DMS 273 (cell line): ENCODE results near the gene SUSD3.
A peak's percentile ranks its signal among the peaks of the same experiment; 100 is the strongest.

Source experiments
- DNase-seq: peaks from one replicate; lab custom pipeline; 2025; ENCODE audit not compliant: unreplicated experiment; lab: John Stamatoyannopoulos, UW

SUSD3 gene

GRCh38 chr9:93121316-93122241 lies 63.1 kb downstream of the SUSD3 start:
- DNase-seq: peak; percentile 15

- peak; percentile 37 for DNase-seq
These were observed 64.3 kb downstream of the SUSD3 start for GRCh38 chr9:93122721-93123221.

GRCh38 chr9:93123561-93124283 lies 65.2 kb downstream of the SUSD3 start:
- DNase-seq: no peak

GRCh38 chr9:93124793-93125192 lies 66.3 kb downstream of the SUSD3 start:
- DNase-seq: no peak

GRCh38 chr9:93125331-93125894 lies 66.9 kb downstream of the SUSD3 start:
- no peak for DNase-seq

- DNase-seq: no peak
These were observed 67.8 kb downstream of the SUSD3 start for GRCh38 chr9:93126151-93126781.

GRCh38 chr9:93126825-93127368 lies 68.4 kb downstream of the SUSD3 start:
- DNase-seq: peak; percentile 29

GRCh38 chr9:93127395-93127911 lies 69.0 kb downstream of the SUSD3 start:
- no peak for DNase-seq

- DNase-seq: no peak
These were observed 69.7 kb downstream of the SUSD3 start for GRCh38 chr9:93128011-93128714.

GRCh38 chr9:93128715-93129224 lies 70.3 kb downstream of the SUSD3 start:
- DNase-seq: no peak

- no peak for DNase-seq
These were observed 70.8 kb downstream of the SUSD3 start for GRCh38 chr9:93129286-93129685.

- DNase-seq: no peak
These were observed 71.4 kb downstream of the SUSD3 start for GRCh38 chr9:93129691-93130500.

- DNase-seq: no peak
These were observed 72.5 kb downstream of the SUSD3 start for GRCh38 chr9:93130861-93131481.

GRCh38 chr9:93131599-93132286 lies 73.2 kb downstream of the SUSD3 start:
- no peak for DNase-seq

- peak; percentile 70 for DNase-seq
These were observed 73.9 kb downstream of the SUSD3 start for GRCh38 chr9:93132287-93132927.

GRCh38 chr9:93132946-93133680 lies 74.6 kb downstream of the SUSD3 start:
- DNase-seq: peak; percentile 33

- peak; percentile 73 for DNase-seq
These were observed 75.1 kb downstream of the SUSD3 start for GRCh38 chr9:93133681-93134014.
